K562 (cell line): ENCODE results near the gene CLTC. TPM values are rescaled to one million over a fixed set of nuclear protein-coding genes. Genes with fewer than 3 reads are reported as not detected.

Source experiments
- ATF4 ChIP-seq: fragments of 450-650 bp; formaldehyde crosslinking; IDR thresholded peaks from 2 replicates; pipeline ENCODE4 v1.4.0; 2022; ENCODE audit warnings: mild to moderate bottlenecking, moderate library complexity
- BRCA1 ChIP-seq, 2 experiments: fragments of 450-650 bp in 1 of 2; sonication (generic) in 1 of 2; formaldehyde crosslinking in 1 of 2; IDR thresholded peaks; 2 replicates each; pipeline versions ENCODE4 v1.5.0 to v1.6.1; 2017 to 2020; ENCODE audit warnings: mild to moderate bottlenecking in 1 of 2, missing genetic modification reagents in 1 of 2
- BRD4 ChIP-seq: fragments of 200-600 bp; sonication (generic); IDR thresholded peaks from 2 replicates; pipeline ENCODE4 v1.6.1; 2017; ENCODE audit warnings: inconsistent platforms
- CBFA2T3 ChIP-seq: fragments of 450-650 bp; IDR thresholded peaks from 2 replicates; pipeline ENCODE4 v1.6.1; 2017
- EP400 ChIP-seq: fragments of 450-650 bp; IDR thresholded peaks from 2 replicates; pipeline ENCODE4 v1.6.1; 2017; ENCODE audit warnings: antibody characterized with exemption, mild to moderate bottlenecking, moderate library complexity
- ESRRA ChIP-seq: fragments of 450-650 bp; IDR thresholded peaks from 2 replicates; pipeline ENCODE4 v1.6.1; 2014; ENCODE audit warnings: low read depth, mild to moderate bottlenecking, moderate library complexity, borderline replicate concordance
- FOXK2 ChIP-seq, 2 experiments: fragments of 450-650 bp; IDR thresholded peaks in 1 of 2; conservative IDR thresholded peaks in 1 of 2; 2 replicates each; pipeline ENCODE4 v1.6.1; 2016; ENCODE audit warnings: low read depth in 2 of 2, mild to moderate bottlenecking in 1 of 2
- HEY1 ChIP-seq: fragments of 250-450 bp; sonication (Bioruptor Pico); IDR thresholded peaks from 2 replicates; pipeline ENCODE4 v1.5.0; 2020; ENCODE audit warnings: mild to moderate bottlenecking, moderate library complexity, borderline replicate concordance
- HNRNPLL ChIP-seq: fragments of 200-400 bp; formaldehyde crosslinking; IDR thresholded peaks from 2 replicates; pipeline ENCODE4 v1.6.1; 2017; ENCODE audit warnings: low read length, low read depth, mild to moderate bottlenecking; ENCODE audit not compliant: poor library complexity, severe bottlenecking
- HSF4 ChIP-seq: fragments of 250-450 bp; sonication (Bioruptor Pico); IDR thresholded peaks from 2 replicates; pipeline ENCODE4 v2.1.2; 2022; ENCODE audit warnings: mild to moderate bottlenecking, moderate library complexity, borderline replicate concordance
- KHSRP ChIP-seq: fragments of 450-650 bp; IDR thresholded peaks from 2 replicates; pipeline ENCODE4 v1.6.1; 2017
- MEF2D ChIP-seq: conservative IDR thresholded peaks from 2 replicates; pipeline ENCODE4 v1.6.1; 2016; ENCODE audit warnings: low read depth, missing genetic modification characterization, missing compliant biosample characterization
- NCOA2 ChIP-seq, 2 experiments: fragments of 450-650 bp; IDR thresholded peaks; 2 replicates each; pipeline ENCODE4 v1.6.1; 2018; ENCODE audit warnings: mild to moderate bottlenecking in 2 of 2, moderate library complexity in 1 of 2; ENCODE audit not compliant: partially characterized antibody in 2 of 2
- NFATC3 ChIP-seq: fragments of 450-650 bp; IDR thresholded peaks from 2 replicates; pipeline ENCODE4 v1.6.1; 2017; ENCODE audit warnings: mild to moderate bottlenecking
- NFIX ChIP-seq: fragments of 250-450 bp; sonication (Bioruptor Pico); IDR thresholded peaks from 2 replicates; pipeline ENCODE4 v1.4.0; 2020; ENCODE audit warnings: low read depth, mild to moderate bottlenecking, moderate library complexity
- NFYB ChIP-seq: IDR thresholded peaks from 2 replicates; pipeline ENCODE4 v1.6.1; 2011; ENCODE audit warnings: mild to moderate bottlenecking, moderate library complexity; ENCODE audit not compliant: insufficient read length; ENCODE audit errors: extremely low read depth
- POLR2H ChIP-seq: IDR thresholded peaks from 2 replicates; pipeline ENCODE4 v1.6.1; 2016; ENCODE audit warnings: missing genetic modification characterization, low read depth, mild to moderate bottlenecking, control low read depth, missing compliant biosample characterization, moderate library complexity
- SUPT5H ChIP-seq: fragments of 450-650 bp; IDR thresholded peaks from 2 replicates; pipeline ENCODE4 v1.6.1; 2016
- THAP7 ChIP-seq: fragments of 250-450 bp; sonication (Bioruptor Pico); IDR thresholded peaks from 2 replicates; pipeline ENCODE4 v1.5.0; 2021
- ZNF41 ChIP-seq: fragments of 250-450 bp; sonication (Bioruptor Pico); conservative IDR thresholded peaks from 2 replicates; pipeline ENCODE4 v1.4.0; 2020; ENCODE audit warnings: mild to moderate bottlenecking
- ZNF592 ChIP-seq: fragments of 450-650 bp; IDR thresholded peaks from 2 replicates; pipeline ENCODE4 v1.6.1; 2017; ENCODE audit warnings: antibody characterized with exemption, mild to moderate bottlenecking
- polyA plus RNA-seq, 8 experiments: library from polyadenylated mRNA; depleted of rRNA in 4 of 8; stranded (reverse) in 5 of 8; unstranded in 3 of 8; fragments of >200 nt; fragmentation: Nextera tagmentation in 2 of 8; fragmentation: Illumina TruSeq in 1 of 8; extraction: Ambion mirVana in 2 of 8; extraction: Trizol in 1 of 8; gene quantifications; 2 replicates each; pipeline versions ENCODE4 v1.2.1 to v1.2.3, GENCODE V29; 2011 to 2014; ENCODE audit warnings: inconsistent platforms in 1 of 8, missing spikeins in 1 of 8
- total RNA-seq, 7 experiments: library from RNA; depleted of rRNA in 6 of 7; stranded (reverse); fragments of >200 nt in 6 of 7; fragmentation: Illumina TruSeq in 2 of 7; extraction: Trizol in 2 of 7; gene quantifications; 2 replicates each; pipeline versions ENCODE4 v1.2.1 to v1.2.3, GENCODE V29; 2011 to 2021; ENCODE audit warnings: low replicate concordance in 1 of 7
- TF ChIP-seq, protein P1 (sequence below), 2 experiments: fragments of 450-650 bp; IDR thresholded peaks; 2 replicates each; pipeline ENCODE4 v1.6.1; 2016

Gene CLTC
- total and polyA plus RNA-seq, 9 of the 15 experiments (the other 6 are each of a cell fraction or from before 2014, with no cell fraction given) = 115 to 267 (median 174) TPM

DNA sequence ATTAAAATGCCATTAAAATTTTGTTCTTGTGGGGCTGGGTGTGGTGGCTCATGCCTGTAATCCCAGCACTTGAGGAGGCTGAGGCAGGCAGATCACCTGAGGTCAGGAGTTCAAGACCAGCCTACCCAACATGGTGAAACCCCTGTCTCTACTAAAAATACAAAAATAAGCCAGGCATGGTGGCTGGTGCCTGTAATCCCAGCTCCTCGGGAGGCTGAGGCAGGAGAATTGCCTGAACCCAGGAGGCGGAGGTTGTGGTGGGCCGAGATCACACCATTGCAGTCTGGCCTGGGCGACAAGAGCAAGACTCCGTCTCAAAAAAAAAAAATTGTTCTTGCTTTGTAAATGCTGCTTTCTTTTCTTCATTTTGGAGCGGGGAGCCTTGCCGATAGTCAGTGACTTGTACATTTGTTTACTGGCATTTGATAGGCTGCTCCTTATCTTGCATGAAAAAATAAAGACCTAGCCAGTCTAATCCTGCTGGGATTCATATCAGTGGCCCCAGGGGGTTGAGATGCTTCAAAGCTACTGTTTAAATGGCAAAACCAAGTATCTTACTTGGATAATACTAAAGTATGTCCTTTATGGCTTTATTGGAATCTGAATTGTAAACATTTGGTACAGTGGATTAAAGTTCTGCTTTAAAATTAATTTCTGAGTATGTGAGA lies 3.3 kb upstream of the CLTC start (continued):
- TF ChIP-seq ATF4 (peak; percentile 40; the same call in 1 of the 2 replicates), MEF2D (tag) (no peak), NFYB (no peak), EP400 (no peak; the same call in none of the 2 replicates), BRCA1 (IDR thresholded peaks at IDR 0.05) (no peak), BRCA1 (CRISPR knock-in tag; IDR thresholded peaks at IDR 0.05) (no peak), NCOA2 (IDR thresholded peaks at IDR 0.05; ENCODE audit: partially characterized antibody in 2 of 2) (no peak), FOXK2 (conservative IDR thresholded peaks at IDR 0.05 in 1 of 2, IDR thresholded peaks at IDR 0.05 in 1 of 2; ENCODE audit: low read depth in 2 of 2) (peak in 1 of 2 experiments; percentile 22; a peak in 1 of 4 replicates), NFATC3 (0 out of 2 replicates have a peak, but pooled peaks have one; percentile 43), SUPT5H (peak; percentile 34; the same call in 1 of the 2 replicates), THAP7 (CRISPR knock-in tag) (no peak), POLR2H (0 out of 2 replicates have a peak, but pooled peaks have one; percentile 44), NFIX (no peak), HEY1 (CRISPR knock-in tag) (peak; percentile 16; the same call in 1 of the 2 replicates), HSF4 (CRISPR knock-in tag) (no peak), HNRNPLL (no peak), CBFA2T3 (peak; percentile 47; the same call in 1 of the 2 replicates), ZNF592 (peak; percentile 83), KHSRP (no peak), ESRRA (no peak), ZNF41 (peak; percentile 48; the same call in 1 of the 2 replicates), BRD4 (0 out of 2 replicates have a peak, but pooled peaks have one; percentile 39)
- TF ChIP-seq, protein P1, sequence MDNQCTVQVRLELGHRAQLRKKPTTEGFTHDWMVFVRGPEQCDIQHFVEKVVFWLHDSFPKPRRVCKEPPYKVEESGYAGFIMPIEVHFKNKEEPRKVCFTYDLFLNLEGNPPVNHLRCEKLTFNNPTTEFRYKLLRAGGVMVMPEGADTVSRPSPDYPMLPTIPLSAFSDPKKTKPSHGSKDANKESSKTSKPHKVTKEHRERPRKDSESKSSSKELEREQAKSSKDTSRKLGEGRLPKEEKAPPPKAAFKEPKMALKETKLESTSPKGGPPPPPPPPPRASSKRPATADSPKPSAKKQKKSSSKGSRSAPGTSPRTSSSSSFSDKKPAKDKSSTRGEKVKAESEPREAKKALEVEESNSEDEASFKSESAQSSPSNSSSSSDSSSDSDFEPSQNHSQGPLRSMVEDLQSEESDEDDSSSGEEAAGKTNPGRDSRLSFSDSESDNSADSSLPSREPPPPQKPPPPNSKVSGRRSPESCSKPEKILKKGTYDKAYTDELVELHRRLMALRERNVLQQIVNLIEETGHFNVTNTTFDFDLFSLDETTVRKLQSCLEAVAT (IDR thresholded peaks at IDR 0.05) = 0 out of 4 replicates have a peak, but pooled peaks of 1 of the 2 experiments have one; percentile 38
